Endothelial cell of umbilical vein (primary cell): ENCODE results near the gene ZNRD2. TPM values are rescaled to one million over a fixed set of nuclear protein-coding genes. Genes with fewer than 3 reads are reported as not detected.
A peak's percentile ranks its signal among the peaks of the same experiment; 100 is the strongest.

Experiments
- BruUV-seq: library from RNA; stranded (reverse); fragments of 400-500 nt; replicated peaks from 2 replicates; lab custom pipeline; 2021; lab: Mats Ljungman, UMichigan
- CTCF ChIA-PET: fragments of 300-600, 350-600 bp; sonication (Branson Sonifier 250); formaldehyde crosslinking; loops from one replicate; lab custom pipeline; 2021; ENCODE audit warnings: antibody characterized with exemption, inconsistent platforms; lab: Charles Lee
- POLR2A ChIA-PET: fragments of 300-600, 350-600 bp; sonication (Branson Sonifier 250); formaldehyde crosslinking; loops from one replicate; lab custom pipeline; 2021; ENCODE audit warnings: antibody characterized with exemption, inconsistent platforms; lab: Charles Lee
- DNase-seq: peaks from one replicate; pipeline ENCODE4 v3.0.0-alpha.2; 2011; ENCODE audit warnings: low read depth, low spot score
- FAIRE-seq: peaks from 2 replicates; lab custom pipeline; 2011; peaks lifted over from hg19 to GRCh38; lab: Jason Lieb, UNC
- H2AFZ ChIP-seq: 2 replicates; pipeline ENCODE4 v1.6.0; 2012; ENCODE audit warnings: low read depth, low read length, control low read depth, inconsistent platforms
- H3K27ac ChIP-seq: 2 replicates; pipeline ENCODE4 v1.5.1; 2011; ENCODE audit warnings: low read depth, mild to moderate bottlenecking, control low read depth, low read length, moderate library complexity; ENCODE audit not compliant: insufficient read depth
- H3K27me3 ChIP-seq, 2 experiments: 2 replicates each; pipeline versions ENCODE4 v1.6.0 to v1.6.1; 2011; ENCODE audit warnings: low read length in 2 of 2, mixed read lengths in 1 of 2; ENCODE audit not compliant: control insufficient read depth in 2 of 2, insufficient read depth in 2 of 2
- H3K36me3 ChIP-seq, 2 experiments: 2 replicates in 1 of 2; 3 replicates in 1 of 2; pipeline ENCODE4 v1.5.1; 2011; ENCODE audit warnings: low read length in 2 of 2, mild to moderate bottlenecking in 1 of 2, moderate library complexity in 1 of 2; ENCODE audit not compliant: control insufficient read depth in 2 of 2, insufficient read depth in 2 of 2; ENCODE audit errors: extremely low read depth in 1 of 2
- H3K4me1 ChIP-seq: 3 replicates; pipeline ENCODE4 v1.5.1; 2011; ENCODE audit warnings: mild to moderate bottlenecking, low read length; ENCODE audit not compliant: control insufficient read depth, insufficient read depth; ENCODE audit errors: extremely low read depth
- H3K4me2 ChIP-seq: 2 replicates; pipeline ENCODE4 v1.6.1; 2011; ENCODE audit warnings: low read length, control low read depth, mixed read lengths; ENCODE audit not compliant: insufficient read depth
- H3K4me3 ChIP-seq, 3 experiments: fragments of 200-600 bp in 1 of 3; sonication (generic), shearing (Covaris generic) in 1 of 3; replicated peaks in 1 of 3; 2 replicates each; pipeline ENCODE4 v1.5.1; 2011 to 2016; ENCODE audit warnings: control low read depth in 3 of 3, low read length in 3 of 3, mild to moderate bottlenecking in 2 of 3, inconsistent platforms in 1 of 3, low read depth in 1 of 3, moderate library complexity in 1 of 3; ENCODE audit not compliant: insufficient read depth in 1 of 3
- H3K79me2 ChIP-seq: 2 replicates; pipeline ENCODE4 v1.6.0; 2012; ENCODE audit warnings: low read length, inconsistent platforms; ENCODE audit not compliant: control insufficient read depth, insufficient read depth
- H3K9ac ChIP-seq: replicated peaks from 2 replicates; pipeline ENCODE3; 2011; ENCODE audit warnings: low read length, control low read depth; ENCODE audit not compliant: insufficient read depth; ENCODE audit errors: extremely low read depth
- H3K9me1 ChIP-seq: replicated peaks from 3 replicates; pipeline ENCODE4 v1.6.0; 2011; ENCODE audit warnings: mild to moderate bottlenecking, low read length; ENCODE audit not compliant: control insufficient read depth, insufficient read depth; ENCODE audit errors: extremely low read depth
- H3K9me3 ChIP-seq: replicated peaks from 2 replicates; pipeline ENCODE4 v1.5.1; 2012; ENCODE audit warnings: low read length, inconsistent platforms; ENCODE audit not compliant: control insufficient read depth, insufficient read depth
- H4K20me1 ChIP-seq: replicated peaks from 2 replicates; pipeline ENCODE3; 2011; ENCODE audit warnings: mild to moderate bottlenecking, low read length; ENCODE audit not compliant: control insufficient read depth, insufficient read depth; ENCODE audit errors: extremely low read depth
- CTCF ChIP-seq, 2 donors: IDR thresholded peaks; 1 replicate in 1 of 2; 2 replicates in 1 of 2; pipeline ENCODE4 v1.5.1; 2011; ENCODE audit warnings: low read length in 2 of 2, mild to moderate bottlenecking in 2 of 2, moderate library complexity in 2 of 2, control low read depth in 1 of 2, inconsistent platforms in 1 of 2, low read depth in 1 of 2; ENCODE audit not compliant: insufficient read depth in 1 of 2; ENCODE audit errors: extremely low read depth in 1 of 2
- EZH2 ChIP-seq: IDR thresholded peaks from 2 replicates; pipeline ENCODE4 v1.6.1; 2012; ENCODE audit warnings: borderline replicate concordance, low read depth, mild to moderate bottlenecking, moderate library complexity, low read length, inconsistent platforms; ENCODE audit not compliant: severe bottlenecking
- FOS ChIP-seq: IDR thresholded peaks from 2 replicates; pipeline ENCODE4 v1.6.1; 2011; ENCODE audit warnings: mild to moderate bottlenecking, low read length, moderate library complexity, borderline replicate concordance; ENCODE audit not compliant: insufficient read depth
- GATA2 ChIP-seq: IDR thresholded peaks from 2 replicates; pipeline ENCODE4 v1.7.0; 2011; ENCODE audit warnings: low read depth, mild to moderate bottlenecking, moderate library complexity, mixed read lengths, low read length; ENCODE audit not compliant: insufficient read length, insufficient read depth
- JUN ChIP-seq: IDR thresholded peaks from 2 replicates; pipeline ENCODE4 v1.6.1; 2011; ENCODE audit warnings: borderline replicate concordance, low read depth; ENCODE audit not compliant: insufficient read length, insufficient read depth
- MAX ChIP-seq: IDR thresholded peaks from 2 replicates; pipeline ENCODE4 v1.6.1; 2011; ENCODE audit not compliant: insufficient read depth, insufficient read length
- MYC ChIP-seq: IDR thresholded peaks from one replicate; pipeline ENCODE4 v1.6.1; 2011; ENCODE audit warnings: mild to moderate bottlenecking, low read depth, low read length
- POLR2A ChIP-seq: IDR thresholded peaks from 2 replicates; pipeline ENCODE4 v1.6.1; 2012; ENCODE audit warnings: low read depth, mild to moderate bottlenecking, control low read depth, low read length
- POLR2AphosphoS5 ChIP-seq: IDR thresholded peaks from 2 replicates; pipeline ENCODE4 v1.6.1; 2012; ENCODE audit warnings: low read depth, mild to moderate bottlenecking, control low read depth, low read length, moderate library complexity; ENCODE audit not compliant: insufficient read depth
- dilution Hi-C: fragments of 300-500 bp; cut with MboI; formaldehyde crosslinking; loops from one replicate; pipeline ENCODE4 v1.15.0; 2019; ENCODE audit warnings: low sequenced_read_pairs; ENCODE audit not compliant: extremely low pct_ligation_motif_present
- intact Hi-C: fragments of 100-400 bp; cut with micrococcal nuclease; formaldehyde crosslinking; loops from one replicate; pipeline ENCODE4 v1.10.0; 2022
- polyA plus RNA-seq, 4 experiments: library from polyadenylated mRNA; depleted of rRNA in 3 of 4; stranded (reverse) in 3 of 4; unstranded in 1 of 4; fragments of >200 nt; gene quantifications; 2 replicates each; pipeline versions ENCODE4 v1.2.1 to v1.2.3, GENCODE V29; 2011 to 2012; ENCODE audit warnings: missing spikeins in 1 of 4
- total RNA-seq: library from RNA; stranded (reverse); gene quantifications from 2 replicates; pipeline ENCODE4 v1.2.3, GENCODE V29; 2021

The ZNRD2 gene
- total and polyA plus RNA-seq, 2 donors (not counting 3 experiments of a cell fraction or from before 2014, with no cell fraction given): 40.8 to 96.7 TPM

- ChIA-PET CTCF (interaction anchor here (1.2 to 6.2 kb wide), 3 partner anchors 15 to 18 kb away, joined by 3 to 54 read pairs (median 9); partner anchors contain the start of gene KCNK7), POLR2A (no interaction called here)
- Histone ChIP-seq H2AFZ (no peak overlapping the region), H3K27ac (no peak overlapping the region), H3K9ac (no peak overlapping the region), H3K9me3 (no peaks in the 10 kb centered on the region), H4K20me1 (no peaks in the 10 kb centered on the region), H3K4me2 (no peak overlapping the region), H3K36me3 (peaks cover 13 to 39% of the 10 kb centered on the region in 2 experiments), H3K27me3 (no peaks in the 10 kb centered on the region), H3K4me1 (peaks cover 57% of the 10 kb centered on the region), H3K79me2 (peaks cover 63% of the 10 kb centered on the region), H3K9me1 (no peaks in the 10 kb centered on the region), H3K4me3 (no peak overlapping the region)
- dilution Hi-C loops: no loop called here
- intact Hi-C loops: no loop called here
- DNase-seq (no peak), FAIRE-seq (no peak)
- no TSS peak for BruUV-seq
- TF ChIP-seq CTCF (IDR thresholded peaks at IDR 0.05; ENCODE audit: extremely low read depth in 1 of 2, insufficient read depth in 1 of 2, low read depth in 1 of 2, low read length in 2 of 2) (no peak), EZH2 (no peak), POLR2A (peak; percentile 44), MYC (no peak)
These were observed 39.4 kb downstream of the ZNRD2 start for GRCh38 chr11:65609665-65610064.

GRCh38 chr11:65610404-65610803 is 40.1 kb downstream of the ZNRD2 start:
- dilution Hi-C loops (no loop called here), intact Hi-C loops (no loop called here)
- peaks cover 63% of the 10 kb centered on the region for H3K79me2 ChIP-seq
- H4K20me1 ChIP-seq: no peaks in the 10 kb centered on the region
- peak; percentile 12 for DNase-seq
- H3K9me1 ChIP-seq: no peaks in the 10 kb centered on the region
- H2AFZ ChIP-seq: no peak overlapping the region
- peaks cover 8 to 31% of the 10 kb centered on the region in 2 experiments for H3K36me3 ChIP-seq
- H3K9ac ChIP-seq: peak overlapping the region; percentile 69
- H3K4me3 ChIP-seq: peak overlapping the region in 2 of 3 experiments; percentile 81
- no peak for TF ChIP-seq POLR2A
- TF ChIP-seq MYC: no peak
- TF ChIP-seq EZH2: no peak
- no peak for TF ChIP-seq GATA2
- no peak for TF ChIP-seq FOS
- TF ChIP-seq CTCF (IDR thresholded peaks at IDR 0.05; ENCODE audit: extremely low read depth in 1 of 2, insufficient read depth in 1 of 2, low read depth in 1 of 2, low read length in 2 of 2): no peak
- TF ChIP-seq JUN: no peak
- no peak for TF ChIP-seq POLR2AphosphoS5
- no peak for TF ChIP-seq MAX
- H3K27ac ChIP-seq: peak overlapping the region; percentile 85
- no peak for FAIRE-seq
- peak overlapping the region; percentile 88 for H3K4me2 ChIP-seq
- POLR2A ChIA-PET: no interaction called here
- H3K9me3 ChIP-seq: no peaks in the 10 kb centered on the region
- no TSS peak for BruUV-seq
- CTCF ChIA-PET: interaction anchor here (0.7 to 6.2 kb wide), 4 partner anchors 8 to 69 kb away, joined by 3 to 54 read pairs (median 4); partner anchors contain the start of gene KCNK7
- H3K4me1 ChIP-seq: peaks cover 57% of the 10 kb centered on the region
- H3K27me3 ChIP-seq: no peaks in the 10 kb centered on the region
